ENCODE results near the gene NABP1.
"Not testable (repeated sequence)": the region's sequence is repeated elsewhere in the genome, so short reads cannot be mapped to it uniquely, and the experiment has no call there.

NABP1 gene

DNA sequence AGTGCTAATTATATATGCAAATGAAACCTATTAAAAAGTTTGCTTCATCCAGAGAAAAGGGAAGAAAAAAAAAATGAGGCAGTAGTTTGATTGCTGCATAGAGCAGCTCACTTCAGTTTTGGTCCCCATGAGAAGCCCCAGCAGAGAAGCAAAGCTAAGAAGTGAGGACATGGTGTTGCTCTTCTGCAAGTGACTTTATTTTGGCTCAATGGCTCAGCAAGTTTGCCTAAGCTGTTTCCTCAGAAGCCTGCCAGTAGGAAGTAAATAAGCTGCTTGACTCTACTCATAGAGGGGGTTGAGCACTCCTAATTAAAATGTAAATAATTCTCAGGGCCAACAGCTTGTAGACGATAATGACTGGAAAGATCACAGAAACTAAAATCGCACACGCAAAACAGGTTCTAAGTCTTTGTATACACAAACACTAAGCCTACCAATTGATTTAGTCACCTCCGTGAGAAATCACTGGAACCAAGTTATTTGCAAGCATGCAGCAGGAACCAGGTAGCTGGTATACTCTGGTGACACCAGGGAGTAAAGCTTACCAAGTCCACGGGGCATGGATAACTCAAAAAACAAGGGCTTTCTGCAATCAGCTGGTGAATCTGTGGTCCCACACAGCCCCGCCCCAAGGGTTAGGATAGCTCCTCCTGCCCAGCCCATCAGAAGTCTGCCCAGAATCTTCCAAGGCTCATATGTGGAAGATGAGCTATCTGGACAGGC is 39.7 kb upstream of the NABP1 start:
- Histone ChIP-seq H3K4me1 (ENCODE audit: insufficient read depth, low read length) (no peaks in the 10 kb centered on the region), H3K9ac (ENCODE audit: low read length) (no peak overlapping the region), H3K4me3 (ENCODE audit: low read depth in 1 of 2, low read length in 2 of 2) (no peak overlapping the region), H3K9me3 (ENCODE audit: low read length) (no peaks in the 10 kb centered on the region), H3K27ac (ENCODE audit: low read depth, low read length) (no peak overlapping the region), H3K27me3 (ENCODE audit: control insufficient read depth in 1 of 2, insufficient read depth in 2 of 2, low read length in 2 of 2) (no peaks in the 10 kb centered on the region), H3K36me3 (ENCODE audit: insufficient read depth, low read length) (no peaks in the 10 kb centered on the region)

DNA sequence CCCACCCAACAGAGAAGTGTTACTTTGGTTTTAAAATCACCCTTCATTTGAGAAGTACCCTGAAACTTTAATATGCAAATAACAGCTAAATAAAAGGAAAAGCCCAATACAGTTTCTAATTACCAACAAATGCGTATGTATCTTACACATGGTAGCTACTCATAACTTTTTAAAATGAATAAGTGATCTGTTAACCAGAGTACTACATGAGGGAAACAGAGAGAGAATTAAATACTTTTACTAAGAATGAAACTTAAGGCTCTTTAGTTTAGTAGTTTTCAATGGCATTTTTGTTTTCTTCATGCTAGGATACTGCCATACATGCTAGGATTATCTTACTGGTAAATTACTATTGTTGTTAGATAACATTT is 39.1 kb upstream of the NABP1 start:
- H3K27ac ChIP-seq (ENCODE audit: low read depth, low read length): no peak overlapping the region
- H3K27me3 ChIP-seq (ENCODE audit: control insufficient read depth in 1 of 2, insufficient read depth in 2 of 2, low read length in 2 of 2): no peaks in the 10 kb centered on the region
- H3K4me3 ChIP-seq (ENCODE audit: low read depth in 1 of 2, low read length in 2 of 2): no peak overlapping the region
- no peaks in the 10 kb centered on the region for H3K36me3 ChIP-seq (ENCODE audit: insufficient read depth, low read length)
- no peak overlapping the region for H3K9ac ChIP-seq (ENCODE audit: low read length)
- H3K4me1 ChIP-seq (ENCODE audit: insufficient read depth, low read length): no peaks in the 10 kb centered on the region
- no peaks in the 10 kb centered on the region for H3K9me3 ChIP-seq (ENCODE audit: low read length)

DNA sequence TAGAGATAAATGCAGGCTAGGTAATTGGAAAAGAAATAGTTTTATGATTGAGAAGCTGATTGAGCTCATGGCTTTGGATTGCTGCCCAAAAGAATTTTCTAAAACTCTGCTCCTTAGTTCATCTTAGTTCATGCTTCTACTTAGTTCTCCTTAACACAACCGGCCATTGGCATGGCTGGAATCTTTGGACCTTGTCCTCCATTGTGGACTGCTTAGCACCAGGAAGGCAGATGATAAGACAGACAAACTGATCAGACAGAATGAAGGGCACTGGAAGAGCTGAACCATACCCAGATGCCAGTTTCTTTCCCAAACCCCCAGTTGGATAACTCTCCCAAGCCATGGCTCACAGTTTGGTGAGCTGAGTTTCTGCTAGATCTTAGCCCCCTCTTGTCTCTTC is 36.3 kb upstream of the NABP1 start:
- Histone ChIP-seq H3K27ac (ENCODE audit: low read depth, low read length) (no peak overlapping the region), H3K36me3 (ENCODE audit: insufficient read depth, low read length) (no peaks in the 10 kb centered on the region)

DNA sequence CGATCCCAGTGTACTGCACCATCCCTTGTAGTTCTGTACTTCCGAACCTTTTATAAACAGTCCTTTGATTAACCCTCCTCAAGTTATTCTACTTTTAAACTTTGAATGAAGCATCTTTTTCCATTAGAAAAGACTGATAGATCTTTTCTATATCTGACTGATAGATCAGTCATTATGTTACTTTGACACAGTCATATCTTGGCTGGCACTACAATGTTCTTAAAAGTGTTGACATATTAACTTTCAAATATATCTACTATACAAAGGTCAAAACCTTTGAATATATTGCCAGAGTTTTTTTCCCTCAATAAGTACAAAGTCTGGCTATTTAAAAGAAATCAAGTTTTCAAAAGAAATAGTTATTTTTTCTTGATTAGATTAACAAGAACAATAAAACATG is 35.4 kb upstream of the NABP1 start:
- H3K9me3 ChIP-seq (ENCODE audit: low read length): no peaks in the 10 kb centered on the region
- no peak overlapping the region for H3K4me3 ChIP-seq (ENCODE audit: low read depth in 1 of 2, low read length in 2 of 2)
- H3K27me3 ChIP-seq (ENCODE audit: control insufficient read depth in 1 of 2, insufficient read depth in 2 of 2, low read length in 2 of 2): no peaks in the 10 kb centered on the region
- H3K36me3 ChIP-seq (ENCODE audit: insufficient read depth, low read length): no peaks in the 10 kb centered on the region
- H3K9ac ChIP-seq (ENCODE audit: low read length): no peak overlapping the region
- no peak overlapping the region for H3K27ac ChIP-seq (ENCODE audit: low read depth, low read length)
- H3K4me1 ChIP-seq (ENCODE audit: insufficient read depth, low read length): no peaks in the 10 kb centered on the region

More for the DNA sequence above, 36.3 kb upstream of the NABP1 start:
- no peak overlapping the region for H3K4me3 ChIP-seq (ENCODE audit: low read depth in 1 of 2, low read length in 2 of 2)
- H3K4me1 ChIP-seq (ENCODE audit: insufficient read depth, low read length): no peaks in the 10 kb centered on the region
- no peak overlapping the region for H3K9ac ChIP-seq (ENCODE audit: low read length)
- no peaks in the 10 kb centered on the region for H3K9me3 ChIP-seq (ENCODE audit: low read length)
- H3K27me3 ChIP-seq (ENCODE audit: control insufficient read depth in 1 of 2, insufficient read depth in 2 of 2, low read length in 2 of 2): no peaks in the 10 kb centered on the region

DNA sequence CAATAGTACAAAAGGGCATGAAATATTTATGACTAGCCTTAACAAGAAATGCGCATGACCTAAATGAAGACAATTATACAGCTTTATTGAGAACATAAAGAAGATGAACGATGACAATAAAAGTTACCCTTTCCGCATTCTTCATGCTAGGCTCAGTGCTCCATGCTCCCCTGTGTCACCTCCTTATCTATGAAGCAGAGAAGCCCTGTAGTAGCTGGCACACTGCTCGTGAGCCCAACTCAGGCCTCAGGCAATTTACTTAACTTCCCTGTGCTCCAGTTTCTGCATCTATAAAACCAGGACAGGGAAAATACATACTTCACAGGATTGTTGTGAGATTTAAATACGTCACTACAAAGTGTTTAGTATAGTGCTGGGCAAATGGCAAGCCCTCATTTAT is 34.5 kb upstream of the NABP1 start:
- H3K4me3 ChIP-seq (ENCODE audit: low read depth in 1 of 2, low read length in 2 of 2): no peak overlapping the region
- H3K36me3 ChIP-seq (ENCODE audit: insufficient read depth, low read length): no peaks in the 10 kb centered on the region
- H3K9ac ChIP-seq (ENCODE audit: low read length): no peak overlapping the region
- no peak overlapping the region for H3K27ac ChIP-seq (ENCODE audit: low read depth, low read length)
- no peaks in the 10 kb centered on the region for H3K27me3 ChIP-seq (ENCODE audit: control insufficient read depth in 1 of 2, insufficient read depth in 2 of 2, low read length in 2 of 2)
- no peaks in the 10 kb centered on the region for H3K4me1 ChIP-seq (ENCODE audit: insufficient read depth, low read length)
- no peaks in the 10 kb centered on the region for H3K9me3 ChIP-seq (ENCODE audit: low read length)

DNA sequence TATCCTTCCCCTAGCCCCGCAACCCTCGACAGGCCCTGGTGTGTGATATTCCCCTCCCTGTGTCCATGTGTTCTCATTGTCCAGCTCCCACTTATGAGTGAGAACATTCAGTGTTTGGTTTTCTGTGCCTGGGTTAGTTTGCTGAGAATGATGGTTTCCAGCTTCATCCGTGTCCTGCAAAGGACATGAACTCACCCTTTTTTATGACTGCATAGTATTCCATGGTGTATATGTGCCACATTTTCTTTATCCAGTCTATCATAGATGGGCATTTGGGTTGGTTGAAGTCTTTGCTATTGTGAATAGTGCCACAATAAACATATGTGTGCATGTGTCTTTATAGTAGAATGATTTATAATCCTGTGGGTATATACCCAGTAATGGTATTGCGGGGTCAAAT is 33.3 kb upstream of the NABP1 start:
- not testable (repeated sequence) for H3K27ac ChIP-seq (ENCODE audit: low read depth, low read length); H3K9ac ChIP-seq (ENCODE audit: low read length)

DNA sequence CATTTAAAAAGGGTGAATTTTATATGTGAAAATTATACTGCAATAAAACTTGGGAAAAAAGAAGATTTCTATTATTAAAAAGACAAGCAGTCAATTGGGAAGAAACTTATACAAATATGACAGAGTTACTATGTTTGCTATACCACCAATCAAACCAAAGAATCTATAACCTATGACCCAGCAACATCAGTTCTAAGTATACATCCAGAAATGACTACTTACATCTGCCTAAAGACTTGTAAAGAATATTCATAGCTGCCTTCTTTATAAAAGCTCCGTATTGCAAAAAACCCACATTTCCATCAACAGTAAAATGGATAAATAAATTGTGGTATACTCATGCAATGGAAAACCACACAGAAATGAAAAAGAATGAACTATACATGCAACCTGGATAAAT is 32.9 kb upstream of the NABP1 start:
- Histone ChIP-seq H3K9ac (ENCODE audit: low read length) (no peak overlapping the region), H3K27ac (ENCODE audit: low read depth, low read length) (no peak overlapping the region), H3K9me3 (ENCODE audit: low read length) (no peaks in the 10 kb centered on the region), H3K4me3 (ENCODE audit: low read depth in 1 of 2, low read length in 2 of 2) (no peak overlapping the region), H3K36me3 (ENCODE audit: insufficient read depth, low read length) (no peaks in the 10 kb centered on the region), H3K4me1 (ENCODE audit: insufficient read depth, low read length) (no peaks in the 10 kb centered on the region), H3K27me3 (ENCODE audit: control insufficient read depth in 1 of 2, insufficient read depth in 2 of 2, low read length in 2 of 2) (no peaks in the 10 kb centered on the region)

More for the DNA sequence above, 33.3 kb upstream of the NABP1 start:
- not testable (repeated sequence) for H3K36me3 ChIP-seq (ENCODE audit: insufficient read depth, low read length); H3K4me1 ChIP-seq (ENCODE audit: insufficient read depth, low read length); H3K4me3 ChIP-seq (ENCODE audit: low read depth in 1 of 2, low read length in 2 of 2); H3K27me3 ChIP-seq (ENCODE audit: control insufficient read depth in 1 of 2, insufficient read depth in 2 of 2, low read length in 2 of 2); H3K9me3 ChIP-seq (ENCODE audit: low read length)

DNA sequence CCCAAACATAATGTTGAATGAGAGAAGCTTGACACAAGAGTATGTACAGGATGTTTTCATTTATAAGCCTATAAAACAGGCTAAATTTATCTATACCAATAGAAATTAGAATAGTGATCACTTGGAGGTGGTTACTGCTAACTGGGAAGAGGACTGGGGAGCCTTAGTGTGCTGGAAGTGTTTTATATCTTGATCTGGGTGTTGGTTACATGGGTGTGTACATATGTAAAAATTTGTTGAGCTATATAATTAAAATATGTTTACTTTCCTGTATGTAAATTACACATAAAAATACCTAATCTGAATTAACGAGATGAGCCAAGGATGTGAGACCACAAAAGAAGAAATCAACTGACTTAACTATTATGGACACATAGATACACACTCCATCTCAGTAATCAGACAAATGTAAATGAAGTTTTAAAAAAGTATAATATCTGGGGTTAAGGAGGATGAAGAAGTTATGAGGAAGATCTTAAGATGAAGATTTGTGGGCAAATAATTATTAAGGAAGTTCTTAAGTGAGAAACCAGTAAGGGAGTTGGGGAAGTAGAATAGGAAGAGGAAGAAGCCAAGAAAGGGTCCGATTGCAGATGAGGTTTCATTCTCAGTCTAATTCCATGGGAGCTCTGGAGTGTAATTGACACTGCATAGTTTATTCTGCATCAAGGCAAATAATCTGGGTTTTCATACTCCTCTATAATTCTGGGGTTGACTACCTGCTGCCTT is 32.3 kb upstream of the NABP1 start:
- no peaks in the 10 kb centered on the region for H3K9me3 ChIP-seq (ENCODE audit: low read length)
- no peak overlapping the region for H3K9ac ChIP-seq (ENCODE audit: low read length)
- no peaks in the 10 kb centered on the region for H3K36me3 ChIP-seq (ENCODE audit: insufficient read depth, low read length)
- H3K27me3 ChIP-seq (ENCODE audit: control insufficient read depth in 1 of 2, insufficient read depth in 2 of 2, low read length in 2 of 2): no peaks in the 10 kb centered on the region
- H3K4me3 ChIP-seq (ENCODE audit: low read depth in 1 of 2, low read length in 2 of 2): no peak overlapping the region
- no peaks in the 10 kb centered on the region for H3K4me1 ChIP-seq (ENCODE audit: insufficient read depth, low read length)
- no peak overlapping the region for H3K27ac ChIP-seq (ENCODE audit: low read depth, low read length)

DNA sequence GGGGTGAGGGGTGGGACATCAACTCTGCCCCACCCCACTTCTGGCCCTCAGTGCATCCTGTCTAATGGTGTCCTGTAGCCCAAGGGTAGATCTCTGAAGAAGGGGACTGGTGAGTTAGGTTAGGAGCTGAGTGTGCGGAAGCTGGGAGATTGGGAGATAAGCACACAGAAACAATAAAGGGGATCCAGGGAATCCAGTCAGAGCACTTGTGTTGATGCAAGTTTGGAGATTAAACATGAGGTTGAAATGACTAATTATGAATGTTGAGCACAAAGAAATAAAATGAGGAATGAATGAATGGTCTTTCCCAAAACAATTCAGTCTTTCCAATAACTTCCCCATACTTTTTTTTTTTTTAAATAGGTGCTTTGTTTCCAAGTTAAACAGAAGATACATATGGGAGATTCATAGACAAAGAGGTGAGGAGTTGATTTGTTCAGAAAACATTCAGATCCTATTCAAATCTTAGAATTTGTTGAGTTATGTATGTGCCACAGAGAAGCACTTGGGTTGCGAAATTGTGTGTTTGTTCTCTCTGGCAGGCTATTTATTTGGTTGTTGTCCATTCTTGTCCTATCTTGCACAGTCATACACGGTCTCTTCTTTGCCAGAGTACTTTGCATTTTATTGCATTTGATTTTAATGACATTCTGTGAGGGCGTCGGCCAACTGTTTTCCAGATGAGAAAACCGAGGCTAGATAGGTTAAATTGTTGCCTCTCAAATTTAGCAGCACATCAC is 31.6 kb upstream of the NABP1 start:
- no peak overlapping the region for H3K9ac ChIP-seq (ENCODE audit: low read length)
- H3K9me3 ChIP-seq (ENCODE audit: low read length): no peaks in the 10 kb centered on the region
- H3K36me3 ChIP-seq (ENCODE audit: insufficient read depth, low read length): no peaks in the 10 kb centered on the region
- H3K4me1 ChIP-seq (ENCODE audit: insufficient read depth, low read length): no peaks in the 10 kb centered on the region
- no peak overlapping the region for H3K4me3 ChIP-seq (ENCODE audit: low read depth in 1 of 2, low read length in 2 of 2)
- no peak overlapping the region for H3K27ac ChIP-seq (ENCODE audit: low read depth, low read length)
- H3K27me3 ChIP-seq (ENCODE audit: control insufficient read depth in 1 of 2, insufficient read depth in 2 of 2, low read length in 2 of 2): no peaks in the 10 kb centered on the region

DNA sequence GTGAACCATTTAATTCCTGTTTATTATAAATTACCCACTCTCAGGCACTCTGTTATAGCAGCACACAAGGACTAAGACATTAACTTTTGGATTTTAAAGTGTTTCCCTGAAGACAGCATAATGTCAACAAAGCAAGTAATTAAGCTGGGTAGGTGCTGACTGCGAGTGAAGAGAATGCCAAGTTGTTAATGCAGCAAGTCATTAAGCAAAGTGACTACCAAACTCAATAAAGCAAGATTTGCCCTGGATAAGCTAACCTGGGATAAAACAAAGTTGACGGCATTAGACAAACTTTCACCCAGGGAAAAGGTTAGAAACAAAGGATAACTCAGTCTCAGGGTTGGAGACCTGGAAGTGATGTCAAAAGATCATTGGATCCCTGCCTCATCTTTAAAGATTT is 28.4 kb upstream of the NABP1 start:
- no peak overlapping the region for H3K27ac ChIP-seq (ENCODE audit: low read depth, low read length)
- H3K9me3 ChIP-seq (ENCODE audit: low read length): no peaks in the 10 kb centered on the region
- no peaks in the 10 kb centered on the region for H3K36me3 ChIP-seq (ENCODE audit: insufficient read depth, low read length)
- H3K27me3 ChIP-seq (ENCODE audit: control insufficient read depth in 1 of 2, insufficient read depth in 2 of 2, low read length in 2 of 2): no peaks in the 10 kb centered on the region
- H3K9ac ChIP-seq (ENCODE audit: low read length): no peak overlapping the region
- H3K4me3 ChIP-seq (ENCODE audit: low read depth in 1 of 2, low read length in 2 of 2): no peak overlapping the region
- no peaks in the 10 kb centered on the region for H3K4me1 ChIP-seq (ENCODE audit: insufficient read depth, low read length)

DNA sequence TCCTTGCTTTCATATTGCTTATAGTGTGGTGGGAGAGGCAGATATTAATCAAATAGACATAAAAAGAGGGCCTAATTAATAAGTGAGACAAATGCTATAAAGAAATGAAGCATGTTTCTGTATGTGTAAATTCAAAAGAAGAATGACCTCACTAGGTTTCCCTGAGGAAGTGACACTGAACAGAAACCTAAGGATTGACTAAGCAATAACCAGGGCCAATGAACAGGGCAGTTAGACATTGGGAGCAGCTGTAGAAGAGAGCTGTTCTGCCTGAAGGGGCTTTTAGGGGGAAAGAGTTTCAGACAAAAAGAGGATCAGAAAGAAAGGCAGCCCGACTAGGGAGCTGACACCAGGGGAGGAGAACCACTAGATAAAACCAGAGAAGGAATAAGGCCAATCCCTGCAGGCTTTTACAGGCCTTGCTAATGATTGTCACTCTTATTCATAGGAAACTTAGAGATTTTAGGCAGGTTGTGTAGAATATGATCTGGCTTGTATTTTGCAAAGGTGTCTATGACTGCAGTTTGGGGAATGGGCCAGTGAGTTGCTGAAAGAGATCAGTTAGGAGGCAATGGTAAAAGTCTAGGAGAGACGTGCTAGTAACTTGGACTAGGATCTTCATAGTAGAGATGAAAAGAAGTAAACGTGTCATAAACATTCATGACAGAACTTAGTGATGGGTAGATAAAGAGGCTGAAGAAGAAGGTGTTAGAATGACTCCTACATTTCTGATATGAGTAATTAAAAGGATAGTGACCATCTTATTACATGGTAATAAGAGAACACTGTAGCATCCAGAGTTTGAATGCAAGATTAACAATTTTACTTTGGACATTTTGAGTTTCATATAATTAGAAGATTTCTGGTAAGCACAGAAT is 26.8 kb upstream of the NABP1 start:
- Histone ChIP-seq H3K27ac (ENCODE audit: low read depth, low read length) (no peak overlapping the region), H3K9ac (ENCODE audit: low read length) (no peak overlapping the region), H3K27me3 (ENCODE audit: control insufficient read depth in 1 of 2, insufficient read depth in 2 of 2, low read length in 2 of 2) (no peaks in the 10 kb centered on the region), H3K4me3 (ENCODE audit: low read depth in 1 of 2, low read length in 2 of 2) (no peak overlapping the region), H3K36me3 (ENCODE audit: insufficient read depth, low read length) (no peaks in the 10 kb centered on the region), H3K4me1 (ENCODE audit: insufficient read depth, low read length) (no peaks in the 10 kb centered on the region), H3K9me3 (ENCODE audit: low read length) (no peaks in the 10 kb centered on the region)

Data from muscle layer of colon (tissue), 2 donors.